ENCODE measurements around the gene SMARCE1. TPM values are rescaled to one million over a fixed set of nuclear protein-coding genes. Genes with fewer than 3 reads are reported as not detected.

The SMARCE1 gene
- total RNA-seq, 4 donors from 2014 or later = 67.2 to 113 (median 95.1) TPM

DNA sequence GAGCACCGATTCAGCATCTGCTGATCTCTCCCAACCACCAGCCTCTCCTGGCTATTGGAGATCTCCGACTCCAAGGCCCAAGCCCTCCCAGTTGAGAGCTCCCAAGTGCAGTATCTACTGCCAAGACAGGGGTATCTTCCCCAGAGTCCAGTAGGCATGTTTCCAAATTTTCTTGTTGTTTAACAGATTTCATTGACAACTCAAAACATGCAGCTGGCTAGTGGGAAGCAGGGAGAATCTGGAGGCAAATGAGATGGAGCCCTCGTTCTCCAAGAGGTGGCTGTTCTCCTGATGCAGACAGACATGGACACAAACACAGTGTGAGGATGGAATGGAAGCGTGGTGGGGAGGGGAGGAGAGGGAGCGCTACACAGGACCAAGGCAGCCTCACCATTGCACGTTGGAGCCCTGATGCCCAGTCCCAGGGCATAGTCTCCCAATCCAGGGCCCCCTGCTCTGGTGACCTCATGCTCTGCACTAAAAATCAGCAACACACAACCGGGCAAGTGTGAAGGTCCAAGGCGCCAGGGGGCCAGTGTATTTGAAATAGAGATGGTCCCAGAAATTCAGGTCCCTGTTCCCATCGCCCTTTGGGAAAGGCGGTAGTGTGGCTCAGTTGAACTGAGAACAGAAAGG is 31.7 kb downstream of the SMARCE1 start:
- H3K4me1 ChIP-seq = peaks cover 0 to 30% (median 6%) of the 10 kb centered on the region in 4 donors
- H3K27me3 ChIP-seq = no peaks in the 10 kb centered on the region
- WGBS, 2 donors = 71 to 73% methylated on average over 10 of the region's 10 CpGs
- no peak overlapping the region for H3K4me3 ChIP-seq
- H3K36me3 ChIP-seq = no peaks in the 10 kb centered on the region
- TF ChIP-seq POLR2A (IDR thresholded peaks at IDR 0.05) (no peak), EP300 (IDR thresholded peaks at IDR 0.05) (no peak), CTCF (IDR thresholded peaks at IDR 0.05) (peak in 1 of 5 experiments; percentile 1)
- no peaks in the 10 kb centered on the region for H3K9me3 ChIP-seq
- no peak overlapping the region for H3K27ac ChIP-seq
- DNase-seq (ENCODE audit: low spot score in 2 of 2) = no peak

- WGBS, 2 donors = 52 to 68% methylated on average over 7 of the region's 7 CpGs
- H3K27me3 ChIP-seq = no peaks in the 10 kb centered on the region
- H3K27ac ChIP-seq = no peak overlapping the region
Measured at GRCh38 chr17:40615068-40615840, 32.4 kb downstream of the SMARCE1 start.

DNA sequence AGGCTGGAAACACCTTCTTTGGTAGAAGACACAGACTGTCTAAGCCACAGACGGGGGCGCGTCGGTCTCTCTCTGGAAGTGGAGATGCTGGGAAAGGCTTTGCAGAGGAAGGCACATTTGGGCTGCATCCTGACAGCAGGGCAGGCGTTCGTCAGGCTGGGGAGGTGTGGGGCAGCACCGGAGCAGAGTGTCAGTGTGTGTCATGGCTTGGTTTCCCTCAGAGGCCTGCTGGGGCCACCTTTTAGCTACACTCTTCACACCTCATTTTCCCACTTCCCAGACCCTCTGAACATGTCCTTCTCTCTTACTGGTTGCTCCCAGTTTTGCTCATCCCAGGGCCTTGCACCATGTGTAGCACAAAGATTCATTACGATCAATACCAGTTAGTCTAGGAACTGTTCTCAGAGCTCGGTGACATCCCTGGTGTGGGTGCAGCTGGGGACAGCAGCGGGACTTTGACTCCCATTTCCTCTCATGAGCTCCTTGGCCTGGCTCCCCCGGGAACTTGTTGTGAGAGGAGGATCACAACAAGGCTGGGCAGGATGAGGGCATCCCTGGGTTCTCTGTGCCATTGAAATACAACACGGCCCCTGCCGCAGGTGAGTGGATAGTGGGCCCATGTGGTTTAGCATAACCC is 33.1 kb downstream of the SMARCE1 start:
- WGBS, 2 donors = 82 to 83% methylated on average over 13 of the region's 13 CpGs
- no peaks in the 10 kb centered on the region for H3K36me3 ChIP-seq
- H3K27ac ChIP-seq = no peak overlapping the region
- TF ChIP-seq CTCF (IDR thresholded peaks at IDR 0.05) (no peak), EP300 (IDR thresholded peaks at IDR 0.05) (no peak), POLR2A (IDR thresholded peaks at IDR 0.05) (no peak)
- H3K9me3 ChIP-seq = no peaks in the 10 kb centered on the region
- no peak overlapping the region for H3K4me3 ChIP-seq
- peaks cover 0 to 15% (median 5%) of the 10 kb centered on the region in 4 donors for H3K4me1 ChIP-seq
- no peaks in the 10 kb centered on the region for H3K27me3 ChIP-seq
- no peak for DNase-seq (ENCODE audit: low spot score in 2 of 2)

More at GRCh38 chr17:40615068-40615840, 32.4 kb downstream of the SMARCE1 start:
- TF ChIP-seq CTCF (IDR thresholded peaks at IDR 0.05) (peak; percentile 16 to 66 (median 25)), EP300 (IDR thresholded peaks at IDR 0.05) (no peak)
- Histone ChIP-seq H3K36me3 (no peaks in the 10 kb centered on the region), H3K9me3 (no peaks in the 10 kb centered on the region), H3K4me3 (no peak overlapping the region), H3K4me1 (peaks cover 0 to 22% (median 6%) of the 10 kb centered on the region in 4 donors)
- no peak for DNase-seq (ENCODE audit: low spot score in 2 of 2)

DNA sequence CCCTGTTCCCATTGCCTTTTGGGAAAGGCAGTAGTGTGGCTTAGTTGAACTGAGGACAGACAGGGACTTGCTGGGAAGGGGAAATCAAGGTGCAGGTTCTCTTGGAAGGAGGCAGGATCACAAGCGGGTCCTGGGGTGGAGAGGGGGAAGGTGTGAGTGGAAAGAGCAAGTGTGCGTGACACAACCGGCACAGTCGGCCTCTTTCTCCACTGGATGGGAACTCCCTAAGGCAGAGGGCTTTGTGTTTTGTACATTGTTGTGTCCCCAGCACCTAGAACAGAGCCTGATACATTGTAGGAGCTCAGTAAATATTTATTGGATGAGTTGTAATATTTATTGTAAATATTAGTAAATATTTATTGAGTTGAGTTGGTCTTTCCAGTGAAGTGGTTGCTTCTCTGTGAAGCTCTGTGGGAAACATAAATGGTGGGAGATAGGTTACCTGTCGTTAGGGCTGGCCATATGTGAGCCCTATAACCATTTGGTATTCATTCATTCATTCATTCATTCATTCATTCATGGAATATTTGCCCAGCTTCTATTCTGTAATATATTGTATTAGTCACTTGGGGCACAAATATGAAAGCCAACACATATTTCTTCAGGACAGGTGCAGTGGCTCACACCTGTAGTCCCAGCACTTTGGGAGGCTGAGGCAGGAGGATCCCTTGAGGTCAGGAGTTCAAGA is 34.0 kb downstream of the SMARCE1 start:
- TF ChIP-seq CTCF (IDR thresholded peaks at IDR 0.05) = no peak
- TF ChIP-seq EP300 (IDR thresholded peaks at IDR 0.05) = no peak
- no peak for TF ChIP-seq POLR2A (IDR thresholded peaks at IDR 0.05)
- H3K4me3 ChIP-seq = no peak overlapping the region
- DNase-seq (ENCODE audit: low spot score in 2 of 2) = no peak
- H3K4me1 ChIP-seq = peaks cover 0 to 14% (median 4%) of the 10 kb centered on the region in 4 donors
- H3K27me3 ChIP-seq = no peaks in the 10 kb centered on the region
- H3K27ac ChIP-seq = peak overlapping the region in 1 of 4 donors; percentile 12
- no peaks in the 10 kb centered on the region for H3K9me3 ChIP-seq
- no peaks in the 10 kb centered on the region for H3K36me3 ChIP-seq
- WGBS, 2 donors = 84 to 88% methylated on average over 5 of the region's 5 CpGs
